Endodermal cell (in vitro differentiated cells): ENCODE measurements around the gene EFEMP2. TPM values are rescaled to one million over a fixed set of nuclear protein-coding genes. Genes with fewer than 3 reads are reported as not detected.

Experiments
- DNase-seq: peaks from one replicate; pipeline ENCODE4 v3.0.0-alpha.2; 2017
- H3K27ac ChIP-seq: 2 replicates; pipeline ENCODE4 v1.5.1; 2013; ENCODE audit warnings: mild to moderate bottlenecking, low read depth, low read length, moderate library complexity
- H3K27me3 ChIP-seq: 2 replicates; pipeline ENCODE4 v1.6.1; 2013; ENCODE audit warnings: mild to moderate bottlenecking, low read length, moderate library complexity; ENCODE audit not compliant: insufficient read depth, control insufficient read depth, poor library complexity, severe bottlenecking
- H3K36me3 ChIP-seq: 2 replicates; pipeline ENCODE4 v1.7.0; 2013; ENCODE audit warnings: mild to moderate bottlenecking, low read length, moderate library complexity; ENCODE audit not compliant: control insufficient read depth, insufficient read depth
- H3K4me1 ChIP-seq: one replicate; pipeline ENCODE4 v1.7.0; 2013; ENCODE audit warnings: low read length; ENCODE audit not compliant: control insufficient read depth, insufficient read depth
- H3K4me3 ChIP-seq: 2 replicates; pipeline ENCODE4 v1.5.1; 2013; ENCODE audit warnings: mild to moderate bottlenecking, low read length, moderate library complexity
- H3K9ac ChIP-seq: 2 replicates; pipeline ENCODE4 v1.6.1; 2013; ENCODE audit warnings: mild to moderate bottlenecking, low read length, moderate library complexity; ENCODE audit not compliant: poor library complexity, severe bottlenecking; ENCODE audit errors: extremely low read depth
- H3K9me3 ChIP-seq: 2 replicates; pipeline ENCODE4 v1.6.1; 2013; ENCODE audit warnings: mild to moderate bottlenecking, low read length, moderate library complexity; ENCODE audit not compliant: control insufficient read depth
- H3K27ac Mint-ChIP-seq: 2 replicates; pipeline ENCODE4 v1.8.0; 2020; ENCODE audit warnings: mixed read lengths
- H3K27me3 Mint-ChIP-seq: 2 replicates; pipeline ENCODE4 v1.8.0; 2021; ENCODE audit warnings: mild to moderate bottlenecking, mixed read lengths; ENCODE audit not compliant: insufficient read depth
- H3K36me3 Mint-ChIP-seq: 2 replicates; pipeline ENCODE4 v1.8.0; 2020; ENCODE audit warnings: low read depth, mixed read lengths
- H3K4me1 Mint-ChIP-seq: 2 replicates; pipeline ENCODE4 v1.8.0; 2020; ENCODE audit warnings: mixed read lengths
- H3K4me3 Mint-ChIP-seq: 2 replicates; pipeline ENCODE4 v1.8.0; 2020; ENCODE audit warnings: mild to moderate bottlenecking, moderate library complexity, mixed read lengths
- H3K9me3 Mint-ChIP-seq: 2 replicates; pipeline ENCODE4 v1.8.0; 2020; ENCODE audit warnings: mild to moderate bottlenecking, mixed read lengths
- WGBS, 2 experiments: methylation state at CpG; one replicate each; pipeline versions ENCODE4 v1.1.5 to v1.1.7; 2013; ENCODE audit warnings: missing lambda C conversion rate in 2 of 2, mixed read lengths in 1 of 2; ENCODE audit not compliant: insufficient coverage in 1 of 2, insufficient read length in 1 of 2; 5-methylcytosine and 5-hydroxymethylcytosine counted together
- total RNA-seq, 2 donors: library from RNA; stranded (reverse); fragmentation: NEBNext Ultra II Directional in 1 of 2; extraction: Animal tissue kit (Norgen Biotek cat#: 25700) in 1 of 2; gene quantifications; 2 replicates in 1 of 2; 3 replicates in 1 of 2; pipeline ENCODE4 v1.2.1, GENCODE V29; 2021
- TF ChIP-seq, protein P1 (sequence below): fragments of 200-600 bp; sonication (generic); conservative IDR thresholded peaks from 2 replicates; pipeline ENCODE4 v1.5.0; 2021; ENCODE audit warnings: antibody characterized with exemption, mild to moderate bottlenecking

The EFEMP2 gene
- total RNA-seq, 2 donors from 2014 or later: 84.5 to 99.6 TPM

DNA sequence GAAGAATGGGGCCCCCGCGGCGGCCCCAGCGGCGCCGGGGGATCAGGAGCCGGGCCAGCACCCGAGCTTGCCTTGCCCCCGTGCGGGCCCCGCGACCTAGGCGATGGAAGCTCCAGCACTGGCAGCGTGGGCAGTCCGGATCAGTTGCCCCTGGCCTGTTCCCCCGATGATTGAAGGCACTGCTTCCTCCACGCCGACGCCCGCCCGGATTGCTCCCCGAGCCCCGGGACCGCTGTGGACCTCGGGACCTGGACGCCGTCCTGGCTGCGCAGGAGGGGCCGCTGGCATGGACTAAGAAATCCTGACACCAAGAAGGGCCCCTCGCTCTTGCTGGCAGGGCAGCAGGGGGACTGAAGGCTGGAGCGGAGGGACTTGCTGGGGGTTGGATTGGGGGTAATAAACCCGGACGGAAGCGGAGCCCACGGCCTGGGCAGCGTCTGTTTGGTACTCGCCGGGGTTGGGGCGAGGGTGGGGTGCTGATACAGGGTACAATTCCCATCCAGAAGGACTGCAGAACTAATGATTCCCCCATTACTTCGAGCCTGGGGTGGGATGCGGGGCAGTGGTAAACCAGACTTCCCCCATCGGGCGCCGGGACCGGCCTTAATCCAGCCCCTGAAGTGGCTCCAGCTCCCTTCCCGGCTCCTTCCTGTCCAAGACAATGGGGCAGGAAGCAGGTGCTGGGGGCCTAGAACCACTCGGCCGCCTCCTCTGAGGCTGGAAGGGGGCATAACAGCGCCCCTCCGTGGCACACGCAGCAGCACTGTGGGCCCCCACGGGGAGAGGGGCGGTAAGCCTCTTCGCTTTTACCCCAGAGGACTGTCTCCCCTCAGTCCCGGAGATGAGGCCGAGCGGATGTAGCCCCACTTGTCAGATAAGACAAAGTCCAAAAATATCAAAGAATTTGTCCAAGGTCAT is 18.9 kb upstream of the EFEMP2 start:
- H3K9me3 ChIP-seq: no peaks in the 10 kb centered on the region
- peaks cover 5% of the 10 kb centered on the region for H3K36me3 Mint-ChIP-seq
- H3K4me3 ChIP-seq: peak overlapping the region; percentile 85
- 7 to 18% methylated on average over 22 to 57 of the region's 57 CpGs for WGBS, 2 experiments
- H3K27ac Mint-ChIP-seq: no peak overlapping the region
- H3K9me3 Mint-ChIP-seq: no peaks in the 10 kb centered on the region
- H3K27ac ChIP-seq: no peak overlapping the region
- no peaks in the 10 kb centered on the region for H3K27me3 ChIP-seq
- no peaks in the 10 kb centered on the region for H3K4me1 ChIP-seq
- H3K36me3 ChIP-seq: no peaks in the 10 kb centered on the region
- TF ChIP-seq, protein P1, sequence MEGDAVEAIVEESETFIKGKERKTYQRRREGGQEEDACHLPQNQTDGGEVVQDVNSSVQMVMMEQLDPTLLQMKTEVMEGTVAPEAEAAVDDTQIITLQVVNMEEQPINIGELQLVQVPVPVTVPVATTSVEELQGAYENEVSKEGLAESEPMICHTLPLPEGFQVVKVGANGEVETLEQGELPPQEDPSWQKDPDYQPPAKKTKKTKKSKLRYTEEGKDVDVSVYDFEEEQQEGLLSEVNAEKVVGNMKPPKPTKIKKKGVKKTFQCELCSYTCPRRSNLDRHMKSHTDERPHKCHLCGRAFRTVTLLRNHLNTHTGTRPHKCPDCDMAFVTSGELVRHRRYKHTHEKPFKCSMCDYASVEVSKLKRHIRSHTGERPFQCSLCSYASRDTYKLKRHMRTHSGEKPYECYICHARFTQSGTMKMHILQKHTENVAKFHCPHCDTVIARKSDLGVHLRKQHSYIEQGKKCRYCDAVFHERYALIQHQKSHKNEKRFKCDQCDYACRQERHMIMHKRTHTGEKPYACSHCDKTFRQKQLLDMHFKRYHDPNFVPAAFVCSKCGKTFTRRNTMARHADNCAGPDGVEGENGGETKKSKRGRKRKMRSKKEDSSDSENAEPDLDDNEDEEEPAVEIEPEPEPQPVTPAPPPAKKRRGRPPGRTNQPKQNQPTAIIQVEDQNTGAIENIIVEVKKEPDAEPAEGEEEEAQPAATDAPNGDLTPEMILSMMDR: peak; percentile 62
- peak; percentile 81 for DNase-seq
- peaks cover 24% of the 10 kb centered on the region for H3K27me3 Mint-ChIP-seq
- peak overlapping the region; percentile 59 for H3K9ac ChIP-seq
- peaks cover 35% of the 10 kb centered on the region for H3K4me1 Mint-ChIP-seq
- H3K4me3 Mint-ChIP-seq: peak overlapping the region; percentile 96

DNA sequence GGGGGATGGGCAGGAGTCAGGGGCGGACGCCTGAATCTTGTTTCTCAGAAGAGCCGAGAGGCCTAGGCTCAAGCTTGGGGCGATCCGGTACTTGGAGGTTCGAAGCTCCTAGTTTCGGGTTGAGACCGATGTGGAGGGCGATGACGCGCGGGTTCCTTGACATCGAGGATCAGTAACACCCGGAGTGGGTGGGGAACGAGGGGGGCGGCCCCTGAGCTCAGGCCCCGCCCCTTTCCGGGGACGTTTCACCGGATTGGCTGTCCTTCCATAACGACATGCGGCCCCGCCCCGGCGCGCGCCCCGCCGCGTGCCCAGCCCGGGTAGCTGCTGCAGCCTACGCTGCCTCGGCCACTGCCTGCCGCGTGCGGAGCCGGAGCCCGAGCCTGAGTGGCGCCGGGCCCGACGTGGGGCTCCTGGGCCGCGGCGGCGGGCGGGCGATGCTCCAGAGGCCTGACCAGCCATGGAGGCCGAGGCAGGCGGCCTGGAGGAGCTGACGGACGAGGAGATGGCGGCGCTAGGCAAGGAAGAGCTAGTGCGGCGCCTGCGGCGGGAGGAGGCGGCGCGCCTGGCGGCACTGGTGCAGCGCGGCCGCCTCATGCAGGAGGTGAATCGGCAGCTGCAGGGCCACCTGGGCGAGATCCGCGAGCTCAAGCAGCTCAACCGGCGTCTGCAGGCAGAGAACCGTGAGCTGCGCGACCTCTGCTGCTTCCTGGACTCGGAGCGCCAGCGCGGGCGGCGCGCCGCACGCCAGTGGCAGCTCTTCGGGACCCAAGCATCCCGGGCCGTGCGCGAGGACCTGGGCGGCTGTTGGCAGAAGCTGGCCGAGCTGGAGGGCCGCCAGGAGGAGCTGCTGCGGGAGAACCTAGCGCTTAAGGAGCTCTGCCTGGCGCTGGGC is 18.0 kb upstream of the EFEMP2 start, which contains the start of gene CCDC85B:
CCDC85B (plus strand) TSS at position 350 of the 895 bp plus-strand sequence; CDS start at position 461, 111 bp downstream.
- Histone ChIP-seq H3K9me3 (no peaks in the 10 kb centered on the region), H3K4me1 (no peaks in the 10 kb centered on the region), H3K27ac (peak within 1 kb of the TSS; percentile 24), H3K4me3 (peak within 1 kb of the TSS; percentile 85), H3K36me3 (peaks cover 8% of the 10 kb centered on the region), H3K27me3 (no peaks in the 10 kb centered on the region), H3K9ac (peak within 1 kb of the TSS; percentile 59)
- Mint-ChIP-seq H3K27me3 (peaks cover 17% of the 10 kb centered on the region), H3K9me3 (no peaks in the 10 kb centered on the region), H3K27ac (peak within 1 kb of the TSS; percentile 84), H3K4me3 (peak within 1 kb of the TSS; percentile 96), H3K36me3 (peaks cover 13% of the 10 kb centered on the region), H3K4me1 (peaks cover 37% of the 10 kb centered on the region)
- 0 to 1% methylated on average over 53 to 94 of the region's 94 CpGs for WGBS, 2 experiments
- peak; percentile 97 for DNase-seq
- TF ChIP-seq, protein P1: peak; percentile 68

DNA sequence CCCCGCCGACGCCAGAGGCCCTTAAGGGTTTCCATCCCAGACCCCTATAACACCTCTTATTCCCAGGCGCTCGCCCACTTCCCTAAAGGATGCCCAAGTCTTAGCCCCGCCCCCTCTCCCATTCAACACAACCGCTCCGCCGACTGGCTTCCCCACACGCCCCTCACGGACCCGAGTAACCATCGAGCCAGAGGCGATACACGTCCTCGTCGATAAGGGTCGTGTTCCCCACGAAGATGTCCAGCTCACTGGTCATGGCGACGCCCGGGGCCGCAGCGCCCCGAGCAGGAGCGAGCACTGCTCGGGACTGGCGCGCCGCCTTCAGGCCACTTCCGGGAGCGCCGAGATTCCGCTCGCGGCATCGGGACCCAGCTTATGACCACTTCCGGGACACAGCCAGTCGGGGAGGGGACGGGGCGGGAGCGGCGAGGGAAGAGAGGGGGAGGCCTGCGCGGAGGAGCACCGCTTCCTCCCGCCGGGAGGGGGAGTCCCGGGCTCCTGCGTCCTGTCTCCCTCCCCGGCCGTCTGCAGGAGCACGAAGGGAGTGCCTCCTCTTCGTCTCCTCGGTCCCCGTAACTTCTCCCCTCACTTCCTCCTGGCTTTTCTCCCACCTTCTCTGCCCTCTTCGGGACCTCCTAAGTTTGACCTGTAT is 15.7 kb upstream of the EFEMP2 start, which contains the start of gene FIBP:
FIBP (minus strand) TSS at position 309 of the 652 bp plus-strand sequence; CDS start at position 256, 53 bp downstream.
- Mint-ChIP-seq H3K27ac (peak within 1 kb of the TSS; percentile 98), H3K36me3 (peaks cover 35% of the 10 kb centered on the region), H3K9me3 (no peaks in the 10 kb centered on the region), H3K27me3 (peaks cover 14% of the 10 kb centered on the region), H3K4me3 (peak within 1 kb of the TSS; percentile 96), H3K4me1 (peaks cover 37% of the 10 kb centered on the region)
- DNase-seq: peak; percentile 99
- Histone ChIP-seq H3K4me1 (no peaks in the 10 kb centered on the region), H3K9ac (peak within 1 kb of the TSS; percentile 67), H3K27ac (peak within 1 kb of the TSS; percentile 64), H3K36me3 (peaks cover 31% of the 10 kb centered on the region), H3K9me3 (no peaks in the 10 kb centered on the region), H3K4me3 (peak within 1 kb of the TSS; percentile 82), H3K27me3 (no peaks in the 10 kb centered on the region)
- TF ChIP-seq, protein P1: peak; percentile 81
- 0% methylated on average over 34 to 57 of the region's 57 CpGs for WGBS, 2 experiments
